Mucosa of gallbladder (tissue), 1 donor: ENCODE data around the gene RANBP3. TPM values are rescaled to one million over a fixed set of nuclear protein-coding genes. Genes with fewer than 3 reads are reported as not detected.
"Not testable (repeated sequence)": the region's sequence is repeated elsewhere in the genome, so short reads cannot be mapped to it uniquely, and the experiment has no call there.

Source experiments
- DNase-seq: peaks from one replicate; pipeline ENCODE4 v3.0.0-alpha.2; 2020; ENCODE audit warnings: low spot score
- total RNA-seq: library from RNA; stranded (reverse); gene quantifications from one replicate; pipeline ENCODE4 v1.2.1, GENCODE V29; 2021
- donor health status: DM: no; HTN: no; CAD: no.

Gene RANBP3
- total RNA-seq, 1 donor from 2014 or later: 75.5 TPM

GRCh38 chr19:5883157-5883873, 94.6 kb downstream of the RANBP3 start:
- DNase-seq: not testable (repeated sequence)

GRCh38 chr19:5882421-5882968, 95.4 kb downstream of the RANBP3 start:
- DNase-seq: no peak

GRCh38 chr19:5881543-5882299, 96.2 kb downstream of the RANBP3 start:
- no peak for DNase-seq

GRCh38 chr19:5880604-5881078, 97.3 kb downstream of the RANBP3 start:
- DNase-seq: peak; percentile 73

- no peak for DNase-seq
These were observed 97.7 kb downstream of the RANBP3 start for GRCh38 chr19:5880196-5880595.

GRCh38 chr19:5877882-5878281, 100.1 kb downstream of the RANBP3 start:
- no peak for DNase-seq

- no peak for DNase-seq
These were observed 100.5 kb downstream of the RANBP3 start for GRCh38 chr19:5877427-5877826.

- not testable (repeated sequence) for DNase-seq
These were observed 103.4 kb downstream of the RANBP3 start for GRCh38 chr19:5874496-5874895.

GRCh38 chr19:5873617-5874199, 104.2 kb downstream of the RANBP3 start:
- no peak for DNase-seq

GRCh38 chr19:5870986-5871394, 107.0 kb downstream of the RANBP3 start:
- DNase-seq: no peak

GRCh38 chr19:5867201-5868136, 110.5 kb downstream of the RANBP3 start:
- DNase-seq: no peak

Other genes starting within 250 kb of the RANBP3 start
- gene PRR22, start 193.4 kb downstream of the RANBP3 start, total RNA-seq: 4.1 TPM
- gene DUS3L, start 187.0 kb downstream of the RANBP3 start, total RNA-seq: 37.2 TPM
- 6.2 TPM for gene NRTN, start 173.1 kb downstream of the RANBP3 start, total RNA-seq
- 81.2 TPM for gene FUT6, start 138.4 kb downstream of the RANBP3 start, total RNA-seq
- gene FUT3, start 126.7 kb downstream of the RANBP3 start, total RNA-seq: 127 TPM
- gene FUT5, start 107.6 kb downstream of the RANBP3 start, total RNA-seq: not detected
- gene NDUFA11, start 74.3 kb downstream of the RANBP3 start, total RNA-seq: 244 TPM
- 12.7 TPM for gene VMAC, start 73.3 kb downstream of the RANBP3 start, total RNA-seq
- gene CAPS, start 63.9 kb downstream of the RANBP3 start, total RNA-seq: 82.5 TPM
- gene RFX2, start 132.4 kb upstream of the RANBP3 start, total RNA-seq: 8.6 TPM
- not detected for gene ACSBG2, start 157.5 kb upstream of the RANBP3 start, total RNA-seq